H1 (cell line): Measurements from ENCODE around the gene ARHGAP26. TPM values are rescaled to one million over a fixed set of nuclear protein-coding genes. Genes with fewer than 3 reads are reported as not detected.

Source experiments
- BACH1 ChIP-seq: IDR thresholded peaks from 2 replicates; pipeline ENCODE4 v1.6.1; 2012; ENCODE audit warnings: low read length, improper control_type of control experiment
- CHD7 ChIP-seq: fragments of 300-600 bp; sonication (generic); IDR thresholded peaks from 2 replicates; pipeline ENCODE4 v1.7.1; 2012; ENCODE audit warnings: low read length, moderate library complexity, mild to moderate bottlenecking, inconsistent platforms; ENCODE audit not compliant: insufficient replicate concordance
- CTBP2 ChIP-seq: IDR thresholded peaks from 2 replicates; pipeline ENCODE4 v1.7.0; 2011; ENCODE audit warnings: borderline replicate concordance, mild to moderate bottlenecking, moderate library complexity, mixed read lengths, low read length; ENCODE audit not compliant: insufficient read depth, insufficient read length
- GABPA ChIP-seq: IDR thresholded peaks from 2 replicates; pipeline ENCODE4 v1.6.1; 2011; ENCODE audit warnings: mild to moderate bottlenecking, low read length, moderate library complexity, borderline replicate concordance; ENCODE audit not compliant: insufficient read depth
- HDAC2 ChIP-seq, 2 experiments: fragments of 300-600 bp in 1 of 2; sonication (generic) in 1 of 2; IDR thresholded peaks; 2 replicates each; pipeline ENCODE4 v1.6.1; 2011 to 2012; ENCODE audit warnings: low read depth in 2 of 2, low read length in 2 of 2, mild to moderate bottlenecking in 2 of 2, moderate library complexity in 2 of 2, borderline replicate concordance in 1 of 2, inconsistent platforms in 1 of 2
- KDM5A ChIP-seq: fragments of 200-600 bp; IDR thresholded peaks from 2 replicates; pipeline ENCODE4 v1.7.1; 2012; ENCODE audit warnings: mild to moderate bottlenecking, low read length, inconsistent platforms, mixed read lengths
- POLR2A ChIP-seq, 2 experiments: IDR thresholded peaks; 1 replicate in 1 of 2; 2 replicates in 1 of 2; pipeline ENCODE4 v1.6.1; 2011; ENCODE audit warnings: low read depth in 2 of 2, low read length in 2 of 2, mild to moderate bottlenecking in 2 of 2; ENCODE audit errors: control extremely low read depth in 1 of 2
- SIN3A ChIP-seq, 2 experiments: IDR thresholded peaks in 1 of 2; conservative IDR thresholded peaks in 1 of 2; 2 replicates each; pipeline ENCODE4 v1.6.1; 2011 to 2012; ENCODE audit warnings: low read length in 2 of 2, improper control_type of control experiment in 1 of 2, low read depth in 1 of 2, mild to moderate bottlenecking in 1 of 2
- SIX5 ChIP-seq: IDR thresholded peaks from 2 replicates; pipeline ENCODE4 v1.6.1; 2011; ENCODE audit warnings: mild to moderate bottlenecking, low read depth, low read length
- TEAD4 ChIP-seq: IDR thresholded peaks from 2 replicates; pipeline ENCODE4 v1.6.1; 2012; ENCODE audit warnings: low read depth, low read length, inconsistent platforms, mixed read lengths
- USF2 ChIP-seq: IDR thresholded peaks from 2 replicates; pipeline ENCODE4 v1.6.1; 2011; ENCODE audit warnings: low read length, improper control_type of control experiment
- polyA plus RNA-seq, 7 experiments: library from polyadenylated mRNA; depleted of rRNA in 3 of 7; stranded (reverse) in 5 of 7; unstranded in 2 of 7; fragments of >200 nt in 5 of 7; fragments of 200-250 nt in 2 of 7; gene quantifications; 1 replicate in 5 of 7; 2 replicates in 1 of 7; 4 replicates in 1 of 7; pipeline versions ENCODE4 v1.2.1 to v1.2.3, GENCODE V29; 2011 to 2013; ENCODE audit warnings: missing spikeins in 2 of 7, mixed read lengths in 2 of 7
- total RNA-seq: library from RNA; stranded (reverse); fragmentation: NEBNext Ultra II Directional; extraction: Animal tissue kit (Norgen Biotek cat#: 25700); gene quantifications from 2 replicates; pipeline ENCODE4 v1.2.1, GENCODE V29; 2021

The ARHGAP26 gene
- total and polyA plus RNA-seq, 2 of the 8 experiments (the other 6 are each of a cell fraction or from before 2014, with no cell fraction given) = 7.1 to 24.8 TPM

- TF ChIP-seq CHD7 = no peak
- TF ChIP-seq CTBP2 = no peak
- TF ChIP-seq SIX5 = no peak
- no peak for TF ChIP-seq SIN3A (conservative IDR thresholded peaks at IDR 0.05 in 1 of 2, IDR thresholded peaks at IDR 0.05 in 1 of 2; ENCODE audit: low read depth in 1 of 2, low read length in 2 of 2)
- TF ChIP-seq GABPA = no peak
- no peak for TF ChIP-seq HDAC2 (IDR thresholded peaks at IDR 0.05; ENCODE audit: borderline replicate concordance in 1 of 2, low read depth in 2 of 2, low read length in 2 of 2)
- TF ChIP-seq TEAD4 = no peak
- no peak for TF ChIP-seq USF2
- TF ChIP-seq POLR2A (IDR thresholded peaks at IDR 0.05; ENCODE audit: control extremely low read depth in 1 of 2, low read depth in 2 of 2, low read length in 2 of 2) = no peak
- no peak for TF ChIP-seq BACH1
- no peak for TF ChIP-seq KDM5A
Observed at GRCh38 chr5:143139585-143139984, 369.4 kb downstream of the ARHGAP26 start (continued).
